NCI-H82 treated with DMSO at 0.1 percent for 48 hours (cell line): ENCODE measurements around the gene TULP3.
A peak's percentile ranks its signal among the peaks of the same experiment; 100 is the strongest.

ENCODE experiments used
- DNase-seq: peaks from one replicate; lab custom pipeline; 2025; ENCODE audit not compliant: unreplicated experiment; lab: John Stamatoyannopoulos, UW

TULP3 gene

GRCh38 chr12:2925322-2925995 is 34.8 kb downstream of the TULP3 start:
- DNase-seq, result no peak

- DNase-seq, result no peak
Measured at GRCh38 chr12:2930865-2931264, 40.2 kb downstream of the TULP3 start.

- DNase-seq, result no peak
Measured at GRCh38 chr12:2933586-2933985, 42.9 kb downstream of the TULP3 start.

GRCh38 chr12:2934371-2934770 is 43.7 kb downstream of the TULP3 start:
- no peak for DNase-seq

GRCh38 chr12:2936301-2936700 is 45.6 kb downstream of the TULP3 start:
- no peak for DNase-seq

- DNase-seq, result no peak
Measured at GRCh38 chr12:2937500-2937899, 46.8 kb downstream of the TULP3 start.

- no peak for DNase-seq
Measured at GRCh38 chr12:2939191-2939590, 48.5 kb downstream of the TULP3 start.

GRCh38 chr12:2940564-2940963 is 49.9 kb downstream of the TULP3 start:
- no peak for DNase-seq

GRCh38 chr12:2941524-2941923 is 50.8 kb downstream of the TULP3 start:
- no peak for DNase-seq

- no peak for DNase-seq
Measured at GRCh38 chr12:2944401-2945047, 53.8 kb downstream of the TULP3 start.

- DNase-seq, result no peak
Measured at GRCh38 chr12:2949411-2949810, 58.7 kb downstream of the TULP3 start.

- DNase-seq, result no peak
Measured at GRCh38 chr12:2955888-2956287, 65.2 kb downstream of the TULP3 start.

GRCh38 chr12:2957816-2958431 is 67.2 kb downstream of the TULP3 start:
- no peak for DNase-seq

GRCh38 chr12:2958432-2959191 is 67.9 kb downstream of the TULP3 start:
- peak; percentile 55 for DNase-seq

GRCh38 chr12:2959192-2959504 is 68.5 kb downstream of the TULP3 start, which contains the start of gene TEAD4:
Gene TEAD4 (plus strand): TSS chr12:2959397.
- DNase-seq, result peak; percentile 53

GRCh38 chr12:2959505-2960389 is 69.1 kb downstream of the TULP3 start:
- no peak for DNase-seq

- no peak for DNase-seq
Measured at GRCh38 chr12:2960390-2960956, 69.8 kb downstream of the TULP3 start.

GRCh38 chr12:2960996-2961616 is 70.4 kb downstream of the TULP3 start:
- DNase-seq, result no peak

- no peak for DNase-seq
Measured at GRCh38 chr12:2961705-2962104, 71.0 kb downstream of the TULP3 start.

GRCh38 chr12:2963154-2963759 is 72.6 kb downstream of the TULP3 start:
- peak; percentile 27 for DNase-seq
